ENCODE data around the gene VAT1. TPM values are rescaled to one million over a fixed set of nuclear protein-coding genes. Genes with fewer than 3 reads are reported as not detected.

Gene VAT1
- total and polyA plus RNA-seq, 9 of the 15 experiments (the other 6 are each of a cell fraction or from before 2014, with no cell fraction given) = 29.4 to 153 (median 66.7) TPM

GRCh38 chr17:42980274-42980765, 41.9 kb downstream of the VAT1 start, which contains the start of gene RUNDC1 (continued):
- TF ChIP-seq, protein P1, sequence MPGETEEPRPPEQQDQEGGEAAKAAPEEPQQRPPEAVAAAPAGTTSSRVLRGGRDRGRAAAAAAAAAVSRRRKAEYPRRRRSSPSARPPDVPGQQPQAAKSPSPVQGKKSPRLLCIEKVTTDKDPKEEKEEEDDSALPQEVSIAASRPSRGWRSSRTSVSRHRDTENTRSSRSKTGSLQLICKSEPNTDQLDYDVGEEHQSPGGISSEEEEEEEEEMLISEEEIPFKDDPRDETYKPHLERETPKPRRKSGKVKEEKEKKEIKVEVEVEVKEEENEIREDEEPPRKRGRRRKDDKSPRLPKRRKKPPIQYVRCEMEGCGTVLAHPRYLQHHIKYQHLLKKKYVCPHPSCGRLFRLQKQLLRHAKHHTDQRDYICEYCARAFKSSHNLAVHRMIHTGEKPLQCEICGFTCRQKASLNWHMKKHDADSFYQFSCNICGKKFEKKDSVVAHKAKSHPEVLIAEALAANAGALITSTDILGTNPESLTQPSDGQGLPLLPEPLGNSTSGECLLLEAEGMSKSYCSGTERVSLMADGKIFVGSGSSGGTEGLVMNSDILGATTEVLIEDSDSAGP (CRISPR knock-in tag; IDR thresholded peaks at IDR 0.05) = no peak
- TF ChIP-seq, protein P2, sequence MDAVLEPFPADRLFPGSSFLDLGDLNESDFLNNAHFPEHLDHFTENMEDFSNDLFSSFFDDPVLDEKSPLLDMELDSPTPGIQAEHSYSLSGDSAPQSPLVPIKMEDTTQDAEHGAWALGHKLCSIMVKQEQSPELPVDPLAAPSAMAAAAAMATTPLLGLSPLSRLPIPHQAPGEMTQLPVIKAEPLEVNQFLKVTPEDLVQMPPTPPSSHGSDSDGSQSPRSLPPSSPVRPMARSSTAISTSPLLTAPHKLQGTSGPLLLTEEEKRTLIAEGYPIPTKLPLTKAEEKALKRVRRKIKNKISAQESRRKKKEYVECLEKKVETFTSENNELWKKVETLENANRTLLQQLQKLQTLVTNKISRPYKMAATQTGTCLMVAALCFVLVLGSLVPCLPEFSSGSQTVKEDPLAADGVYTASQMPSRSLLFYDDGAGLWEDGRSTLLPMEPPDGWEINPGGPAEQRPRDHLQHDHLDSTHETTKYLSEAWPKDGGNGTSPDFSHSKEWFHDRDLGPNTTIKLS (IDR thresholded peaks at IDR 0.05; ENCODE audit: borderline replicate concordance, low read depth) = peak; percentile 27; the same call in 1 of the 2 replicates
- TF ChIP-seq ZBTB1 (CRISPR knock-in tag; IDR thresholded peaks at IDR 0.05; ENCODE audit: borderline replicate concordance, low read depth) (peak; percentile 93), TAL1 (IDR thresholded peaks at IDR 0.05) (0 out of 2 replicates have a peak, but pooled peaks have one; percentile 3), SIN3B (IDR thresholded peaks at IDR 0.05; ENCODE audit: low read depth) (peak; percentile 80), ZBTB17 (CRISPR knock-in tag; IDR thresholded peaks at IDR 0.05) (0 out of 2 replicates have a peak, but pooled peaks have one; percentile 10), DDX20 (tag; IDR thresholded peaks at IDR 0.05; ENCODE audit: low read depth) (no peak), PHF8 (IDR thresholded peaks at IDR 0.05; ENCODE audit: borderline replicate concordance, low read length) (peak; percentile 73; the same call in 1 of the 2 replicates), RREB1 (CRISPR knock-in tag; IDR thresholded peaks at IDR 0.05) (peak; percentile 22; the same call in 1 of the 2 replicates), ZHX1 (conservative IDR thresholded peaks at IDR 0.05; ENCODE audit: low read length) (peak; percentile 81; the same call in 1 of the 2 replicates)
- TF ChIP-seq, protein P3, sequence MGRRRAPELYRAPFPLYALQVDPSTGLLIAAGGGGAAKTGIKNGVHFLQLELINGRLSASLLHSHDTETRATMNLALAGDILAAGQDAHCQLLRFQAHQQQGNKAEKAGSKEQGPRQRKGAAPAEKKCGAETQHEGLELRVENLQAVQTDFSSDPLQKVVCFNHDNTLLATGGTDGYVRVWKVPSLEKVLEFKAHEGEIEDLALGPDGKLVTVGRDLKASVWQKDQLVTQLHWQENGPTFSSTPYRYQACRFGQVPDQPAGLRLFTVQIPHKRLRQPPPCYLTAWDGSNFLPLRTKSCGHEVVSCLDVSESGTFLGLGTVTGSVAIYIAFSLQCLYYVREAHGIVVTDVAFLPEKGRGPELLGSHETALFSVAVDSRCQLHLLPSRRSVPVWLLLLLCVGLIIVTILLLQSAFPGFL (CRISPR knock-in tag; IDR thresholded peaks at IDR 0.05) = 0 out of 2 replicates have a peak, but pooled peaks have one; percentile 16
- TF ChIP-seq, protein P4, sequence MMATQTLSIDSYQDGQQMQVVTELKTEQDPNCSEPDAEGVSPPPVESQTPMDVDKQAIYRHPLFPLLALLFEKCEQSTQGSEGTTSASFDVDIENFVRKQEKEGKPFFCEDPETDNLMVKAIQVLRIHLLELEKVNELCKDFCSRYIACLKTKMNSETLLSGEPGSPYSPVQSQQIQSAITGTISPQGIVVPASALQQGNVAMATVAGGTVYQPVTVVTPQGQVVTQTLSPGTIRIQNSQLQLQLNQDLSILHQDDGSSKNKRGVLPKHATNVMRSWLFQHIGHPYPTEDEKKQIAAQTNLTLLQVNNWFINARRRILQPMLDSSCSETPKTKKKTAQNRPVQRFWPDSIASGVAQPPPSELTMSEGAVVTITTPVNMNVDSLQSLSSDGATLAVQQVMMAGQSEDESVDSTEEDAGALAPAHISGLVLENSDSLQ (IDR thresholded peaks at IDR 0.05) = peak; percentile 51

All from K562 (cell line).